GM23338 (cell line): ENCODE data around the gene NDRG3. TPM values are rescaled to one million over a fixed set of nuclear protein-coding genes. Genes with fewer than 3 reads are reported as not detected.
"Not testable (repeated sequence)": the region's sequence is repeated elsewhere in the genome, so short reads cannot be mapped to it uniquely, and the experiment has no call there.

Source experiments
- ATAC-seq: fragments of 200-7000 bp; cut with Tn5 transposase; 3 replicates; pipeline ENCODE4 v1.9.1; 2020
- DNase-seq: peaks from one replicate; pipeline ENCODE4 v3.0.0-alpha.2; 2015; ENCODE audit warnings: low spot score
- H2AFZ ChIP-seq: fragments of 200-600 bp; sonication (generic); 2 replicates; pipeline ENCODE4 v1.8.0; 2016; ENCODE audit warnings: antibody characterized with exemption, mild to moderate bottlenecking, moderate library complexity
- H3F3A ChIP-seq: fragments of 200-600 bp; sonication (generic); replicated peaks from 2 replicates; pipeline ENCODE4 v1.8.0; 2017; ENCODE audit warnings: antibody characterized with exemption, mixed run types, low read depth
- H3K27ac ChIP-seq: fragments of 200-600 bp; sonication (generic); 2 replicates; pipeline ENCODE4 v1.6.1; 2016; ENCODE audit warnings: low read depth
- H3K27me3 ChIP-seq: fragments of 200-600 bp; sonication (generic); 2 replicates; pipeline ENCODE4 v1.8.0; 2016; ENCODE audit warnings: mild to moderate bottlenecking, mixed run types, moderate library complexity; ENCODE audit not compliant: insufficient read depth
- H3K36me3 ChIP-seq: fragments of 200-600 bp; sonication (generic); 2 replicates; pipeline ENCODE4 v1.8.0; 2016; ENCODE audit warnings: mild to moderate bottlenecking; ENCODE audit not compliant: insufficient read depth
- H3K4me1 ChIP-seq: fragments of 200-600 bp; sonication (generic); 2 replicates; pipeline ENCODE4 v1.8.0; 2016; ENCODE audit warnings: mild to moderate bottlenecking, moderate library complexity; ENCODE audit not compliant: insufficient read depth
- H3K4me2 ChIP-seq: fragments of 200-600 bp; sonication (generic); 2 replicates; pipeline ENCODE4 v1.7.1; 2017; ENCODE audit warnings: mixed run types
- H3K4me3 ChIP-seq: fragments of 200-600 bp; sonication (generic); 2 replicates; pipeline ENCODE4 v1.6.1; 2016; ENCODE audit warnings: mixed run types
- H3K79me2 ChIP-seq: fragments of 200-600 bp; sonication (generic); replicated peaks from 2 replicates; pipeline ENCODE4 v1.8.0; 2017; ENCODE audit warnings: mild to moderate bottlenecking; ENCODE audit not compliant: insufficient read depth
- H3K9me2 ChIP-seq: fragments of 200-600 bp; sonication (generic); 2 replicates; pipeline ENCODE4 v1.8.0; 2017; ENCODE audit not compliant: insufficient read depth
- H4K20me1 ChIP-seq: fragments of 200-600 bp; sonication (generic); replicated peaks from 2 replicates; pipeline ENCODE4 v1.8.0; 2017; ENCODE audit warnings: mild to moderate bottlenecking; ENCODE audit not compliant: insufficient read depth
- H3K27ac Mint-ChIP-seq: 2 replicates; pipeline ENCODE4 v1.8.0; 2020; ENCODE audit warnings: inconsistent platforms, mild to moderate bottlenecking, moderate library complexity, mixed read lengths
- H3K27me3 Mint-ChIP-seq: 3 replicates; pipeline ENCODE4 v1.8.0; 2022; ENCODE audit warnings: low read depth, mild to moderate bottlenecking, moderate library complexity, mixed read lengths, inconsistent platforms; ENCODE audit not compliant: insufficient read depth, poor library complexity
- H3K36me3 Mint-ChIP-seq: 3 replicates; pipeline ENCODE4 v1.8.0; 2021; ENCODE audit warnings: low read depth, mild to moderate bottlenecking, inconsistent platforms, moderate library complexity, mixed read lengths
- H3K4me1 Mint-ChIP-seq: 3 replicates; pipeline ENCODE4 v1.8.0; 2020; ENCODE audit warnings: mild to moderate bottlenecking, inconsistent platforms, mixed read lengths
- H3K4me3 Mint-ChIP-seq: 3 replicates; pipeline ENCODE4 v1.8.0; 2021; ENCODE audit warnings: moderate library complexity, mild to moderate bottlenecking, inconsistent platforms, mixed read lengths
- H3K9me3 Mint-ChIP-seq: 3 replicates; pipeline ENCODE4 v1.8.0; 2020; ENCODE audit warnings: moderate library complexity, mild to moderate bottlenecking, inconsistent platforms, mixed read lengths
- CREB1 ChIP-seq: fragments of 250-450 bp; sonication (Bioruptor Pico); IDR thresholded peaks from 2 replicates; pipeline ENCODE4 v1.5.0; 2020; ENCODE audit warnings: low read depth, mild to moderate bottlenecking, moderate library complexity
- ETS1 ChIP-seq: IDR thresholded peaks from 2 replicates; pipeline ENCODE4 v1.6.1; 2016; ENCODE audit warnings: antibody characterized with exemption
- EZH2 ChIP-seq: fragments of 200-600 bp; sonication (generic); IDR thresholded peaks from one replicate; pipeline ENCODE4 v1.8.0; 2017; ENCODE audit warnings: antibody characterized with exemption, mild to moderate bottlenecking, low read depth; ENCODE audit not compliant: unreplicated experiment
- ZNF114 ChIP-seq: fragments of 250-450 bp; sonication (Bioruptor Pico); IDR thresholded peaks from 2 replicates; pipeline ENCODE4 v1.5.0; 2020; ENCODE audit warnings: mild to moderate bottlenecking, moderate library complexity
- ZNF462 ChIP-seq: fragments of 250-450 bp; sonication (Bioruptor Pico); IDR thresholded peaks from 2 replicates; pipeline ENCODE4 v1.5.0; 2020; ENCODE audit warnings: mild to moderate bottlenecking, moderate library complexity
- polyA plus RNA-seq: library from polyadenylated mRNA; unstranded; fragments of >200 nt; fragmentation: Nextera tagmentation; extraction: Ambion mirVana; gene quantifications from 2 replicates; pipeline ENCODE4 v1.2.1, GENCODE V29; 2016
- total RNA-seq: library from RNA; depleted of rRNA; stranded (reverse); fragments of >200 nt; shearing (Covaris generic); gene quantifications from 2 replicates; pipeline ENCODE4 v1.2.3, GENCODE V29; 2014

Gene NDRG3
- total and polyA plus RNA-seq, 2 experiments from 2014 or later = 18.6 to 24.0 TPM

- ATAC-seq = peak; percentile 90
- Histone ChIP-seq H3K79me2 (no peaks in the 10 kb centered on the region), H2AFZ (no peak overlapping the region), H4K20me1 (no peaks in the 10 kb centered on the region), H3K9me2 (no peaks in the 10 kb centered on the region), H3F3A (no peaks in the 10 kb centered on the region), H3K4me3 (no peak overlapping the region), H3K27me3 (no peaks in the 10 kb centered on the region), H3K4me1 (peaks cover 15% of the 10 kb centered on the region), H3K36me3 (0 out of 2 replicates have a peak, but pooled peaks cover 3% of the 10 kb centered on the region), H3K27ac (peak overlapping the region; percentile 71), H3K4me2 (peak overlapping the region; percentile 15; the same call in 1 of the 2 replicates)
- Mint-ChIP-seq H3K36me3 (peaks cover 12% of the 10 kb centered on the region), H3K27me3 (peaks cover 8% of the 10 kb centered on the region), H3K9me3 (peaks cover 12% of the 10 kb centered on the region), H3K4me3 (no peak overlapping the region; the same call in 2 of the 3 replicates), H3K4me1 (peaks cover 25% of the 10 kb centered on the region), H3K27ac (peak overlapping the region; percentile 25)
- no peak for TF ChIP-seq ZNF114 (CRISPR knock-in tag)
- no peak for TF ChIP-seq ZNF462 (CRISPR knock-in tag)
- TF ChIP-seq CREB1 (CRISPR knock-in tag) = no peak
- TF ChIP-seq EZH2 = no peak
- TF ChIP-seq ETS1 = no peak
- DNase-seq = peak; percentile 16
These were observed 45.5 kb downstream of the NDRG3 start for GRCh38 chr20:36700438-36700837.

GRCh38 chr20:36695467-36695866, 50.4 kb downstream of the NDRG3 start:
- ATAC-seq, H3K4me1 ChIP-seq, H3F3A ChIP-seq, H2AFZ ChIP-seq, H3K4me3 Mint-ChIP-seq, H3K36me3 ChIP-seq, H4K20me1 ChIP-seq, H3K79me2 ChIP-seq, H3K4me2 ChIP-seq, H3K9me2 ChIP-seq, H3K4me3 ChIP-seq, H3K27me3 ChIP-seq, H3K27me3 Mint-ChIP-seq: not testable (repeated sequence)
- Mint-ChIP-seq H3K27ac (peak overlapping the region; percentile 92), H3K9me3 (peaks cover 29% of the 10 kb centered on the region), H3K36me3 (peaks cover 34% of the 10 kb centered on the region), H3K4me1 (peaks cover 19% of the 10 kb centered on the region)
- peak; percentile 24 for DNase-seq
- peak overlapping the region; percentile 74; the same call in 1 of the 2 replicates for H3K27ac ChIP-seq
